GM12875 (cell line): Measurements from ENCODE around the gene BACE1-AS.
"Not testable (repeated sequence)": the region's sequence is repeated elsewhere in the genome, so short reads cannot be mapped to it uniquely, and the experiment has no call there.

ENCODE experiments used
- H3K4me3 ChIP-seq: one replicate; pipeline ENCODE4 v1.5.1; 2011; ENCODE audit warnings: low read depth, low read length, control low read depth
- CTCF ChIP-seq: IDR thresholded peaks from 2 replicates; pipeline ENCODE4 v1.5.1; 2011; ENCODE audit warnings: low read depth, mild to moderate bottlenecking, control low read depth, inconsistent platforms, low read length, moderate library complexity, borderline replicate concordance; ENCODE audit not compliant: insufficient read depth

The BACE1-AS gene

GRCh38 chr11:117259417-117259816 lies 31.7 kb upstream of the BACE1-AS start:
- TF ChIP-seq CTCF: no peak
- H3K4me3 ChIP-seq: no peak overlapping the region

- H3K4me3 ChIP-seq: not testable (repeated sequence)
Observed at GRCh38 chr11:117264624-117265323, 26.4 kb upstream of the BACE1-AS start.

- H3K4me3 ChIP-seq: no peak overlapping the region
- no peak for TF ChIP-seq CTCF
Observed at GRCh38 chr11:117265745-117266144, 25.4 kb upstream of the BACE1-AS start.

GRCh38 chr11:117269856-117270255 lies 21.3 kb upstream of the BACE1-AS start:
- TF ChIP-seq CTCF: no peak
- H3K4me3 ChIP-seq: no peak overlapping the region

GRCh38 chr11:117271208-117271607 lies 19.9 kb upstream of the BACE1-AS start:
- no peak overlapping the region for H3K4me3 ChIP-seq
- no peak for TF ChIP-seq CTCF

GRCh38 chr11:117272175-117272574 lies 19.0 kb upstream of the BACE1-AS start:
- H3K4me3 ChIP-seq: not testable (repeated sequence)

GRCh38 chr11:117273550-117274289 lies 17.4 kb upstream of the BACE1-AS start:
- no peak for TF ChIP-seq CTCF
- H3K4me3 ChIP-seq: no peak overlapping the region

- H3K4me3 ChIP-seq: no peak overlapping the region
- no peak for TF ChIP-seq CTCF
Observed at GRCh38 chr11:117278347-117278746, 12.8 kb upstream of the BACE1-AS start.
